Thyroid gland (tissue), 4 donors: ENCODE data around the gene MYCL. TPM values are rescaled to one million over a fixed set of nuclear protein-coding genes. Genes with fewer than 3 reads are reported as not detected.

Source experiments
- DNase-seq, 2 donors: peaks; one replicate each; pipeline ENCODE4 v3.0.0-alpha.2; 2019
- H3K27ac ChIP-seq, 3 donors: fragments of 200-600 bp; sonication (generic); 1 replicate in 2 of 3; 2 replicates in 1 of 3; pipeline ENCODE4 v1.5.1; 2016 to 2019; ENCODE audit warnings: mild to moderate bottlenecking in 1 of 3, moderate library complexity in 1 of 3
- H3K27me3 ChIP-seq: fragments of 200-600 bp; sonication (generic); one replicate; pipeline ENCODE4 v1.5.1; 2019
- H3K36me3 ChIP-seq, 2 donors: fragments of 200-600 bp; sonication (generic); one replicate each; pipeline ENCODE4 v1.5.1; 2016 to 2019
- H3K4me1 ChIP-seq, 2 donors: fragments of 200-600 bp; sonication (generic); one replicate each; pipeline ENCODE4 v1.5.1; 2017 to 2019
- H3K4me3 ChIP-seq, 3 donors: fragments of 200-600 bp; sonication (generic); replicated peaks in 1 of 3; 1 replicate in 2 of 3; 2 replicates in 1 of 3; pipeline ENCODE4 v1.5.1; 2016; ENCODE audit warnings: mild to moderate bottlenecking in 1 of 3
- H3K9me3 ChIP-seq: fragments of 200-600 bp; sonication (generic); one replicate; pipeline ENCODE4 v1.5.1; 2017
- POLR2A ChIP-seq, 2 donors: fragments of 450-650 bp; IDR thresholded peaks; one replicate each; pipeline ENCODE4 v1.6.1; 2017; ENCODE audit warnings: antibody characterized with exemption in 2 of 2, mild to moderate bottlenecking in 2 of 2, moderate library complexity in 1 of 2
- WGBS, 2 donors: methylation state at CpG; one replicate each; pipeline ENCODE4 v1.1.5; 2017; 5-methylcytosine and 5-hydroxymethylcytosine counted together
- intact Hi-C: fragments of 100-400 bp; cut with DNase I; formaldehyde crosslinking; loops from one replicate; pipeline ENCODE4 v1.15.1; 2023
- total RNA-seq, 4 donors: library from RNA; depleted of rRNA; stranded (reverse); fragments of >200 nt; gene quantifications; one replicate each; pipeline ENCODE4 v1.2.3, GENCODE V29; 2016
- TF ChIP-seq, protein P1 (sequence below), 6 experiments: fragments of 200-600 bp in 3 of 6; fragments of 450-650 bp in 3 of 6; sonication (generic) in 3 of 6; IDR thresholded peaks; one replicate each; pipeline ENCODE4 v1.5.1; 2016 to 2019; ENCODE audit warnings: antibody characterized with exemption in 6 of 6, mild to moderate bottlenecking in 2 of 6, inconsistent platforms in 1 of 6, moderate library complexity in 1 of 6

The MYCL gene
- total RNA-seq, 4 donors from 2014 or later, result 1.4 to 3.9 (median 3.5) TPM

DNA sequence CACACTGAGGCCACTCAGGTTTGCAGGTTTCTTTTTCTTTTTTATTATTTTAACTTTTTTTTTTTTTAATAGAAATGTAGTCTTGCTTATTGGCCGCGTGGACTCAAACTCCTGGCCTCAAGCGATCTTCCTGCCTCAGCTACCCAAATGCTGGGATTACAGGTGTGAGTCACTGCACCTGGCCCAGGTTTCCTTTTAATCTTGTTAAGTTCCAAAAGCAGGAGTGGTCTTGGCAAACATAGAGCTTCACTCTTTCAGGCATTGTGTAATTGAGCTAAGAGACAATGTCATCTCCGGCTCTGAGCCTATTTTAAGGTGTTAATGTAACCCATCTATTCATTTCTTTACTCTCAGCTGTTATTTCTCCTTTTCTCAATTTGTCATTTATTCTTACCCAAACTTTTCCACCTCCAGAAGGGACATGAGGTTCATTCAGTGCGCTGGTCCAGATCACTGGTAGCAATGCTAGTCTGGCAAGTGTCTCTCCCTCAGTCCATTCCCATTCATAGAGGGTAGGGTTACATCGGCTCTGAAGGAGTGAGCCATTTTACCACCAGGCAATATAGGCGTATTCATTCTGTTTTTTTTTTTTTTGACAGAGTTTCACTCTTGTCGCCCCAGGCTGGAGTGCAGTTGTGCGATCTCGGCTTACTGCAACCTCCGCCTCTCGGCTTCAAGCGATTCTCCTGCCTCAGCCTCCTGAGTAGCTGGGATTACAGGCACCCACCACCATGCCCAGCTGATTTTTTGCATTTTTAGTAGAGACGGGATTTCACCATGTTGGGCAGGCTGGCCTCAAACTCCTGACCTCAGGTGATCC, 42.0 kb upstream of the MYCL start:
- Histone ChIP-seq H3K36me3 (no peaks in the 10 kb centered on the region), H3K27me3 (no peaks in the 10 kb centered on the region), H3K4me1 (no peaks in the 10 kb centered on the region), H3K27ac (no peak overlapping the region), H3K4me3 (no peak overlapping the region), H3K9me3 (no peaks in the 10 kb centered on the region)
- WGBS, 2 donors, result 89 to 95% methylated on average over 14 of the region's 14 CpGs
- DNase-seq, result no peak
- no peak for TF ChIP-seq POLR2A (IDR thresholded peaks at IDR 0.05)
- TF ChIP-seq, protein P1, sequence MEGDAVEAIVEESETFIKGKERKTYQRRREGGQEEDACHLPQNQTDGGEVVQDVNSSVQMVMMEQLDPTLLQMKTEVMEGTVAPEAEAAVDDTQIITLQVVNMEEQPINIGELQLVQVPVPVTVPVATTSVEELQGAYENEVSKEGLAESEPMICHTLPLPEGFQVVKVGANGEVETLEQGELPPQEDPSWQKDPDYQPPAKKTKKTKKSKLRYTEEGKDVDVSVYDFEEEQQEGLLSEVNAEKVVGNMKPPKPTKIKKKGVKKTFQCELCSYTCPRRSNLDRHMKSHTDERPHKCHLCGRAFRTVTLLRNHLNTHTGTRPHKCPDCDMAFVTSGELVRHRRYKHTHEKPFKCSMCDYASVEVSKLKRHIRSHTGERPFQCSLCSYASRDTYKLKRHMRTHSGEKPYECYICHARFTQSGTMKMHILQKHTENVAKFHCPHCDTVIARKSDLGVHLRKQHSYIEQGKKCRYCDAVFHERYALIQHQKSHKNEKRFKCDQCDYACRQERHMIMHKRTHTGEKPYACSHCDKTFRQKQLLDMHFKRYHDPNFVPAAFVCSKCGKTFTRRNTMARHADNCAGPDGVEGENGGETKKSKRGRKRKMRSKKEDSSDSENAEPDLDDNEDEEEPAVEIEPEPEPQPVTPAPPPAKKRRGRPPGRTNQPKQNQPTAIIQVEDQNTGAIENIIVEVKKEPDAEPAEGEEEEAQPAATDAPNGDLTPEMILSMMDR (IDR thresholded peaks at IDR 0.05), result no peak
- intact Hi-C loops, result no loop called here

DNA sequence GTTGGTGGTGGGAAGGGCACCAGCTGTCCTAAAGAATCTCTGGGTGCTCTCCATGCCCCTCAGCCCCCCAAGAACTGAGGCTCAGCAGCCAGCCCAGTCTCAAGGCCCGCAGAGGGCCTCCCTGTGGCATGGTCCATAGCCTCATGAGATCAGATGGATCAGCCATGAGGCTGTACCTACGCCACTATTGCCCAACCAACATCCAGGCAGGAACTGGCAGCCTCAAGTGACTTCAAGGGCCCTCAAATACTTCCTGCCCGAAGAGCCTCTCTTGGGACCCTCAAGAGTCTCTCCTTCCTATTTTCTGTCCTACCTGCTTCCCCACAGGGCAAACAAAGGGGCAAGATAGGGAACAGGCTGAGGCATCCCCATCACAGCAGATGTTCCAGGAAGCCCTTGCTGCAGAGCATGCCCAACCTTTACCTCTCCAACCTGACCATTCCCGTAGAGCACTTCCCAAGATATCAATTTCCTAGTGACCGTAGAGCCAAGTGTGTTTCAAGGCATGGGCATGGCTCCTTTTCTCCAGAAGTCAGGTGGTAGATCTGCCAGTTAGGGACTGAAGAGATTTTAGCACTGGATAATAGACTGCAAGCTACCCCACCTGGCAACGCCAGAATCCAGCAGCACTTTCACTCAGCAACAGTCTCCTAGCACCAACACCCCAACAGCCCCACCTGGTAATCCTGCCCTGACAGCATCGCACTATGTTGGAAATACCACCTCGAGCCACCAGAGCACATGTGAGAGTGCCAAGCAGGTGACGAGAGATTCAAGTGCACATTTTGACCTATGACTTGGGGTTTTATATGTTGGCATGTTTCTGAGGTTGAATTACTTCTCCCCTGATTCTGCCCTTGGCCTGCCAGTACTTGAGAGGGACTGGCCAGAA, 39.5 kb upstream of the MYCL start:
- 48 to 67% methylated on average over 7 to 9 of the region's 9 CpGs for WGBS, 2 donors
- no peaks in the 10 kb centered on the region for H3K9me3 ChIP-seq
- TF ChIP-seq, protein P1 (IDR thresholded peaks at IDR 0.05), result no peak
- no peak for TF ChIP-seq POLR2A (IDR thresholded peaks at IDR 0.05)
- H3K27me3 ChIP-seq, result no peaks in the 10 kb centered on the region
- H3K36me3 ChIP-seq, result no peaks in the 10 kb centered on the region
- H3K4me3 ChIP-seq, result no peak overlapping the region
- H3K4me1 ChIP-seq, result no peaks in the 10 kb centered on the region
- intact Hi-C loops, result no loop called here
- no peak overlapping the region for H3K27ac ChIP-seq
- peak in 1 of 2 donors; percentile 44 for DNase-seq

DNA sequence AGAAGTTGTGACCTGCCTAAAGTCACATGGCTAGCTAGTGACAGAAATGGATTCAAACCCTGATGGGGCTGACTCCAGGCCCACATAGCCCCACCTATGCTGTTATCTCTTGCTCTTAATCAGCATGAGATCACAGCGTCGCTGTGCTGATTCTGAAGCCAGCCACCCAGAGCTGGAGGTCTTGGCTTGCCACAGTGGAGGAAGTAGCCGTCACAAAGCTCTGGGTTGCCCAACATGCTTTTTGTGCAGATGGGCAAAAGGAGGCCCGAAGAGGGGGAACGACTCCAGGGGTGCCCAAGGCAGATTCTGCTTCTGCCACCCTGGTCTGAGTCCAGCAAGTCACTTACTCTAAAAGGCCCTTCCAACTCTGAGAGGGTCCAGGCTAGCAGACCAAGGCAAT, 38.5 kb upstream of the MYCL start:
- Histone ChIP-seq H3K4me1 (no peaks in the 10 kb centered on the region), H3K27ac (no peak overlapping the region), H3K36me3 (no peaks in the 10 kb centered on the region), H3K9me3 (no peaks in the 10 kb centered on the region), H3K4me3 (no peak overlapping the region), H3K27me3 (no peaks in the 10 kb centered on the region)
- 64 to 84% methylated on average over 3 to 5 of the region's 5 CpGs for WGBS, 2 donors
- DNase-seq, result no peak
- TF ChIP-seq POLR2A (IDR thresholded peaks at IDR 0.05), result no peak
- TF ChIP-seq, protein P1 (IDR thresholded peaks at IDR 0.05), result no peak
- intact Hi-C loops, result no loop called here

DNA sequence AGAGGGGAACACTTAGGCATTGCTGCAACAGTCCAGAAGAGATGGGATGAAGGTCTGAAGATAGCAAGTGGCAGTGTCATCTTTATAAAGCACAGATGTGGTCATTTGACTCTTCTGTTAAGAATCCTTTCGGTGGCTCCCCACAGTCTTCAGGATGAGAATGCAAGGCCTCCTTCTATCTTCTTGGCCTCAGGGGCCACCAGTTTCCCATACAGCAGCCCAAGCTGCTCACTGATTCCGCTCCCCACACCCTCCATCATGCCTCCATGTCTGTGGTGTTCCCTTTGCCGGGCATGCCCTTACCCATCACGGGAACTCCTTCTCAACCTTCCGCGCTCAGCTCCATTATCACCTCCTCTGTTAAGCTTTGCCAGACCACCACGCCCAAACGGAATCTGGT, 37.1 kb upstream of the MYCL start:
- WGBS, 2 donors, result 98% methylated on average over 8 of the region's 8 CpGs
- Histone ChIP-seq H3K36me3 (no peaks in the 10 kb centered on the region), H3K27me3 (no peaks in the 10 kb centered on the region), H3K27ac (no peak overlapping the region), H3K4me1 (no peaks in the 10 kb centered on the region), H3K4me3 (no peak overlapping the region), H3K9me3 (no peaks in the 10 kb centered on the region)
- TF ChIP-seq POLR2A (IDR thresholded peaks at IDR 0.05), result no peak
- intact Hi-C loops, result no loop called here
- DNase-seq, result no peak

DNA sequence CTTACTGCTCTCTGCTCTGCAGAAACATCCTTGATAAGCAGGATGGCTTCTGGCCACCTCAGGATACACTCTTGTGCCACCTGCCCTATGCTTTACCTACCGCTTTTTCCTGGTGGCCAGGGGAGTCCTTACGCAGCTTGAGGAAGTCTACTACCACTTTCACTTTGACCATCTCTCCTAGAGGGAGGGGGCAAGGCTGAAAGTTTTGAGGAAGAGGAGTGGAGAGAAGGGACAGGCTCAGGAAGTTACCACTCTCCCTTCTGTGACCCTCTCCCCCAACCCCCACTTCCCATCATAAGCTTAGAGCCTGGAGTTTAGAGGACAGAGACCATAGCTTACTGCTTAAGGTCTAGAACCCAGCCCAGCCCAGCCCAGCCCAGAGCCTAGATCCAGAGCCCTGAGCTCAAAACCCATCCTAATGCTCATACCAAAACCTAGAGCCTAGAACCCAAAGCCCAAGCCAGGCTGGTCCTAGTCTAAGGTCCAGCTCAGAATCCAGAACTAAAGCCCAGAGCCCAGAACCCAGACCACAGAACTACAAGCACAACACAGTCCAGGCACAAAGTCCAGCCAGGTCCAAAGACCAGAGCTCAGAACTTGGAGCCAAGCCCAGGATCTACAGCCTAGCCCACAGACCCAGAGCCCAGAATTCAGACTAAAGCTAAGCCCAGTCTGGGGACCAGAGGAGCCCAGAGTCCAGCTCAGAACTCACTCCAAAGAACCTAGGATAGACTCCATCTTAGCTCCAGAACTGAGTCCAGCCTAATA, 35.2 kb upstream of the MYCL start:
- intact Hi-C loops, result no loop called here
- Histone ChIP-seq H3K27me3 (no peaks in the 10 kb centered on the region), H3K4me1 (no peaks in the 10 kb centered on the region), H3K9me3 (no peaks in the 10 kb centered on the region), H3K27ac (no peak overlapping the region), H3K36me3 (no peaks in the 10 kb centered on the region), H3K4me3 (no peak overlapping the region)
- 73 to 86% methylated on average over 2 of the region's 2 CpGs for WGBS, 2 donors
- no peak for DNase-seq
- no peak for TF ChIP-seq POLR2A (IDR thresholded peaks at IDR 0.05)
- TF ChIP-seq, protein P1 (IDR thresholded peaks at IDR 0.05), result no peak
